ENCODE data around the gene CDRT4. TPM values are rescaled to one million over a fixed set of nuclear protein-coding genes. Genes with fewer than 3 reads are reported as not detected.

CDRT4 gene
- total and polyA plus RNA-seq, 2 donors (not counting 3 experiments of a cell fraction or from before 2014, with no cell fraction given): 11.5 to 13.6 TPM

GRCh38 chr17:15496735-15497670 lies 29.6 kb upstream of the CDRT4 start:
- H3K4me3 ChIP-seq (replicated peaks in 1 of 3; ENCODE audit: insufficient read depth in 1 of 3, low read depth in 1 of 3, low read length in 3 of 3): no peak overlapping the region
- no peaks in the 10 kb centered on the region for H3K9me1 ChIP-seq (replicated peaks; ENCODE audit: control insufficient read depth, extremely low read depth, insufficient read depth, low read length)
- no peaks in the 10 kb centered on the region for H4K20me1 ChIP-seq (replicated peaks; ENCODE audit: control insufficient read depth, extremely low read depth, insufficient read depth, low read length)
- no peak overlapping the region for H3K4me2 ChIP-seq (ENCODE audit: insufficient read depth, low read length)
- dilution Hi-C loops (cut with MboI; ENCODE audit: extremely low pct_ligation_motif_present, low sequenced_read_pairs): no loop called here
- no peak overlapping the region for H2AFZ ChIP-seq (ENCODE audit: low read depth, low read length)
- no peak overlapping the region for H3K27ac ChIP-seq (ENCODE audit: insufficient read depth, low read depth, low read length)
- H3K4me1 ChIP-seq (ENCODE audit: control insufficient read depth, extremely low read depth, insufficient read depth, low read length): peaks cover 9% of the 10 kb centered on the region
- ChIA-PET POLR2A (no interaction called here), CTCF (interaction anchor here (0.9 kb wide), 1 partner anchor 234 kb away, joined by 3 read pairs; no protein-coding TSS in a partner anchor)
- DNase-seq (ENCODE audit: low read depth, low spot score): no peak
- BruUV-seq (replicated peaks): no TSS peak
- H3K79me2 ChIP-seq (ENCODE audit: control insufficient read depth, insufficient read depth, low read length): no peaks in the 10 kb centered on the region
- FAIRE-seq: no peak
- peaks cover 4 to 8% of the 10 kb centered on the region in 2 experiments for H3K36me3 ChIP-seq (ENCODE audit: control insufficient read depth in 2 of 2, extremely low read depth in 1 of 2, insufficient read depth in 2 of 2, low read length in 2 of 2)
- TF ChIP-seq EZH2 (IDR thresholded peaks at IDR 0.05; ENCODE audit: borderline replicate concordance, low read depth, low read length, severe bottlenecking): no peak
- no peak for TF ChIP-seq GATA2 (IDR thresholded peaks at IDR 0.05; ENCODE audit: insufficient read depth, insufficient read length, low read depth, low read length)
- TF ChIP-seq, protein P1, sequence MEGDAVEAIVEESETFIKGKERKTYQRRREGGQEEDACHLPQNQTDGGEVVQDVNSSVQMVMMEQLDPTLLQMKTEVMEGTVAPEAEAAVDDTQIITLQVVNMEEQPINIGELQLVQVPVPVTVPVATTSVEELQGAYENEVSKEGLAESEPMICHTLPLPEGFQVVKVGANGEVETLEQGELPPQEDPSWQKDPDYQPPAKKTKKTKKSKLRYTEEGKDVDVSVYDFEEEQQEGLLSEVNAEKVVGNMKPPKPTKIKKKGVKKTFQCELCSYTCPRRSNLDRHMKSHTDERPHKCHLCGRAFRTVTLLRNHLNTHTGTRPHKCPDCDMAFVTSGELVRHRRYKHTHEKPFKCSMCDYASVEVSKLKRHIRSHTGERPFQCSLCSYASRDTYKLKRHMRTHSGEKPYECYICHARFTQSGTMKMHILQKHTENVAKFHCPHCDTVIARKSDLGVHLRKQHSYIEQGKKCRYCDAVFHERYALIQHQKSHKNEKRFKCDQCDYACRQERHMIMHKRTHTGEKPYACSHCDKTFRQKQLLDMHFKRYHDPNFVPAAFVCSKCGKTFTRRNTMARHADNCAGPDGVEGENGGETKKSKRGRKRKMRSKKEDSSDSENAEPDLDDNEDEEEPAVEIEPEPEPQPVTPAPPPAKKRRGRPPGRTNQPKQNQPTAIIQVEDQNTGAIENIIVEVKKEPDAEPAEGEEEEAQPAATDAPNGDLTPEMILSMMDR (IDR thresholded peaks at IDR 0.05; ENCODE audit: extremely low read depth in 1 of 2, insufficient read depth in 1 of 2, low read depth in 1 of 2, low read length in 2 of 2): no peak
- TF ChIP-seq JUN (IDR thresholded peaks at IDR 0.05; ENCODE audit: borderline replicate concordance, insufficient read depth, insufficient read length, low read depth): no peak
- no peak for TF ChIP-seq MYC (IDR thresholded peaks at IDR 0.05; ENCODE audit: low read depth, low read length)
- TF ChIP-seq FOS (IDR thresholded peaks at IDR 0.05; ENCODE audit: borderline replicate concordance, insufficient read depth, low read length): no peak
- H3K9me3 ChIP-seq (replicated peaks; ENCODE audit: control insufficient read depth, insufficient read depth, low read length): no peaks in the 10 kb centered on the region
- H3K27me3 ChIP-seq (ENCODE audit: control insufficient read depth in 2 of 2, insufficient read depth in 2 of 2, low read length in 2 of 2): no peaks in the 10 kb centered on the region
- H3K9ac ChIP-seq (replicated peaks; ENCODE audit: extremely low read depth, insufficient read depth, low read length): no peak overlapping the region
- intact Hi-C loops (cut with micrococcal nuclease): no loop called here

All from endothelial cell of umbilical vein (primary cell).